ENCODE data around the gene TIMM13. TPM values are rescaled to one million over a fixed set of nuclear protein-coding genes. Genes with fewer than 3 reads are reported as not detected.
"Not testable (repeated sequence)": the region's sequence is repeated elsewhere in the genome, so short reads cannot be mapped to it uniquely, and the experiment has no call there.

TIMM13 gene
- total RNA-seq, 2 experiments from 2014 or later, result 46.5 to 48.5 TPM

DNA sequence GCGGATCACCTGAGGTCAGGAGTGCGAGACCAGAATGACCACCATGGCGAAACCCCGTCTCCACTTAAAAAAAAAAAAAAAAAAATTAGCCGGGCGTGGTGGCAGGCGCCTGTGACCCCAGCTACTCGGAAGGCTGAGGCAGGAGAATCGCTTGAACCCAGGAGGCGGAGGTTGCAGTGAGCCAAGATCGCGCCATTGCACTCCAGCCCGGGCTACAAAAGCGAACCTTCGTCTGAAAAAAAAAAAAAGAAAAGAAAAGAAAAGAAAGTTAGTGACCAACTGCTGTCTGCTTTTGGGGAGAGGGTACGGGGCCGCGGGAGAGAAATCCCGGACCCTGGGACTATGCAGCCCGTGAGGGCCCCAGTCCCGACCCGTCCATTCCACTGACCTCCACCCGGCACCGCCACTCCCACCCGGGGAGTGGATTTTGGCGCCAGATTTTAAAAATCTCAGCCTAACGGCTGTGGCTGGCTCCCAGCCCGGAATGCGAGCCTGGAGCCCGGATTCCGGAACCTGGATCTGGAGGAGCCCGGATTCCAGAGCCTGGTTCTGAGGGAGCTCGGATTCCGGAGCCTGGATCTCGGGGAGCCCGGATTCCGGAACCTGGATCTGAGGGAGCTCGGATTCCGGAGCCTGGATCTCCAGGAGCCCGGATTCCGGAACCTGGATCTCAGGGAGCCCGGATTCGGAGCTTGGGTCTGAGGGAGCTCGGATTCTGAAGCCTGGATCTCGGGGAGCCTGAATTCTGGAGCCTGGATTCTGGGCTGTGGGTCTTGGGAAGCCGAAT is 35.4 kb upstream of the TIMM13 start:
- POLR2A ChIA-PET, result interaction anchor here (0.7 to 5.3 kb wide), 5 partner anchors 14 to 172 kb away, joined by 3 to 50 read pairs (median 4); partner anchors contain the start of gene GADD45B
- DNase-seq, result no peak
- Mint-ChIP-seq H3K27ac (peak overlapping the region; percentile 96), H3K9me3 (no peaks in the 10 kb centered on the region), H3K4me3 (peak overlapping the region; percentile 98), H3K4me1 (peaks cover 10% of the 10 kb centered on the region), H3K36me3 (peaks cover 2% of the 10 kb centered on the region), H3K27me3 (no peaks in the 10 kb centered on the region)
- no peak for ATAC-seq (ENCODE audit: low read depth)

DNA sequence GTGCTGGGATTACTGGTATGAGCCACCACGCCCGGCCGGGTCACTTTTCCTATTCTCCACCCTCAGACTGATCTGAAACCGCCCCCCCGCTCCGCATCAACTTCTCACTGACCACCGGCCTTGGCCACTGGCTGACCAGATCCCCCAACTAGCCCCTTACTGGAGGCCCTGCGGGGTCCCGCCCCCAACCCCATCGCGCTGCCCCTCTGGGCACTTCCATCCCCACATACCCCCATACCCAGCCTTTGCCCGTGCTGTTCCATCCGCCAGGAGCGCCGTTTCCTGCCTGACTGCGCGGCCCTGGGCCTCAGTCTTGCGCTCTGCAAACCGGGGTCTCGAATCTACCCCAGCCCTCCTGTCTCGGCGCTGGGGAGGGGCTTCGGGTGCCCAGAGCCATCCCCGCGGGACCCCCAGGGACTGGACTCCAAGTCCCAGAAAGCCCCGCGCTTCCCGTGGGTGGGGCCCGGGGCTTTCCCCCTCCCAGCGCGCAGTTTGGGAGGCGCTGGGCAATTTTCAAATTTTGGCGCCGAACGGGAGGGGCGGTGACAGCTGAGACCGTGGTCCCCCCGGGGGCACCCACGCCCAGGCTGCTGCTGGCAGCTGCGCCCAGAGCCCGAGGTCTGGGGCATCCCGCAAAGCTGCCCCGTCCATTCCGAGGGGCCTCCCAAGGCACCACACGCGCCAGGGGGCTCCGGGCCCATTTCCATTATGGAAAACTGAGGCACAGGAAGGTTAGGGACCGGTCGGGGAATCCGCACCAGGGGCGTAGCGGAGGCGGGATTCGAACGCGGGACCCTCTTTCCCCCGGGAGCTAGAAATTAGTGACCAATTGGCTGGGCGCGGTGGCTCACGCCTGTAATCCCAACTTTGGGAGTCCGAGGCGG is 34.6 kb upstream of the TIMM13 start:
- H3K4me1 Mint-ChIP-seq, result peaks cover 11% of the 10 kb centered on the region
- ATAC-seq (ENCODE audit: low read depth) (peak; percentile 84), DNase-seq (peak; percentile 82)
- H3K9me3 Mint-ChIP-seq, result no peaks in the 10 kb centered on the region
- H3K27me3 Mint-ChIP-seq, result no peaks in the 10 kb centered on the region
- peak overlapping the region; percentile 96 for H3K27ac Mint-ChIP-seq
- H3K36me3 Mint-ChIP-seq, result peaks cover 2% of the 10 kb centered on the region
- POLR2A ChIA-PET, result interaction anchor here (0.7 to 5.3 kb wide), 7 partner anchors 14 to 312 kb away, joined by 3 to 50 read pairs (median 3); partner anchors contain the start of gene GADD45B
- H3K4me3 Mint-ChIP-seq, result peak overlapping the region; percentile 98

DNA sequence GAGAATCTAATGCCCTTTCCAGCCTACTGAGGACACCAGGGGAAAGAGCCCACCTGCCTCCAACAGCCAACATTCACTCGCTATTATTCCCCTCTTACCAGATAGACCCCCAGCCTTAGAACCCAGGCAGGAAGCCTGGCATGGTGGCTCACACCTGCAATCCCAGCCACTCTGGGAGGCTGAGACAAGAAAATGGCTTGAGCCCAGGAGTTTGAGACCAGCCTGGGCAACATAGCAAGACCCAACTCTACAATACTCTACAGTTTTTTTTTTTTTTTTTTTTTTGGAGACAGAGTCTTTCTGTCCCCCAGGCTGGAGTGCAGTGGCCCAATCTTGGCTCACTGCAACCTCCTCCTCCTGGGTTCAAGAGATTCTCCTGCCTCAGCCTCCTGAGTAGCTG is 32.9 kb upstream of the TIMM13 start:
- ATAC-seq (ENCODE audit: low read depth) (no peak), DNase-seq (no peak)
- Mint-ChIP-seq H3K27ac (no peak overlapping the region), H3K27me3 (no peaks in the 10 kb centered on the region), H3K4me1 (peaks cover 12% of the 10 kb centered on the region), H3K9me3 (no peaks in the 10 kb centered on the region), H3K36me3 (peaks cover 2% of the 10 kb centered on the region), H3K4me3 (no peak overlapping the region)
- POLR2A ChIA-PET, result interaction anchor here (1.1 to 5.3 kb wide), 2 partner anchors 17 to 297 kb away, joined by 4 to 50 read pairs; partner anchors contain the start of genes DOT1L and GADD45B

DNA sequence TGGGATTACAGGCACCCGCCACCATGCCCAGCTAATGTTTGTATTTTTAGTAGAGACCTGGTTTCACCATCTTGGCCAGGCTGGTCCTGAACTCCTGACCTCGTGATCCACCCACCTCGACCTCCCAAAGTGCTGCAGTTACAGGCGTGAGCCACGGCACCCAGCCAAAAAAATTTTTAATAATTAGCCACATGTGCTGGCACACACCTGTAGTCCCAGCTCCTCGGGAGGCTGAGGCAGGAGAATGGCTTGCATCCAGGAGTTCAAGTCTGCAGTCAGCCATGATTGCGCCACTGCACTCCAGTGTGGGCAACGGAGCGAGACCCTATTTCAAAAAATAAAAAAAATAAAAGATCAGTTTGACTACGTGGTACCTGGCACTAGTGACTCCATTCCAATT is 31.4 kb upstream of the TIMM13 start:
- not testable (repeated sequence) for DNase-seq; H3K27ac Mint-ChIP-seq; H3K4me3 Mint-ChIP-seq; H3K36me3 Mint-ChIP-seq; H3K9me3 Mint-ChIP-seq; ATAC-seq (ENCODE audit: low read depth); H3K27me3 Mint-ChIP-seq
- POLR2A ChIA-PET, result interaction anchor here (0.7 kb wide), 1 partner anchor 97 kb away, joined by 4 read pairs; no protein-coding TSS in a partner anchor
- peaks cover 15% of the 10 kb centered on the region for H3K4me1 Mint-ChIP-seq

DNA sequence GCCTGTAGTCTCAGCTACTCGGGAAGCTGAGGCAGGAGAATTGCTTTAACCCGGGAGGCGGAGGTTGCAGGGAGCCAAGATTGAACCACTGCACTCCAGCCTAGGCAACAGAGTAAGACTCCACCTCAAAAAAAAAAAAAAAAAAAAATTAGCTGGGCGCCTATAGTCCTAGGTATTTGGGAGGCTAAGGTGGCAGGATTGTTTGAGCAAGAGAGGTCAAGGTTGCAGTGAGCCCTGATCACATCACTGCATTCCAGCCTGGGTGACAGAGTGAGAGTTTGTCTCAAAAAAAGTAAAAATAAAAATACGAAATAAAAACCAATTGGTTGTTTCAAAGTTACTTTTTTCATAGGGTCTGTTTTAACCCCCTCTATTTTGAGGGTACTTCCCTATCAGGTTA is 30.7 kb upstream of the TIMM13 start:
- ATAC-seq (ENCODE audit: low read depth), result no peak
- POLR2A ChIA-PET, result interaction anchor here (0.6 to 3.1 kb wide), 3 partner anchors 19 to 186 kb away, joined by 3 to 31 read pairs (median 4); partner anchors contain the start of gene GADD45B
- Mint-ChIP-seq H3K4me3 (no peak overlapping the region), H3K27ac (no peak overlapping the region), H3K9me3 (no peaks in the 10 kb centered on the region), H3K4me1 (peaks cover 13% of the 10 kb centered on the region), H3K36me3 (peaks cover 2% of the 10 kb centered on the region), H3K27me3 (no peaks in the 10 kb centered on the region)
- DNase-seq, result no peak

DNA sequence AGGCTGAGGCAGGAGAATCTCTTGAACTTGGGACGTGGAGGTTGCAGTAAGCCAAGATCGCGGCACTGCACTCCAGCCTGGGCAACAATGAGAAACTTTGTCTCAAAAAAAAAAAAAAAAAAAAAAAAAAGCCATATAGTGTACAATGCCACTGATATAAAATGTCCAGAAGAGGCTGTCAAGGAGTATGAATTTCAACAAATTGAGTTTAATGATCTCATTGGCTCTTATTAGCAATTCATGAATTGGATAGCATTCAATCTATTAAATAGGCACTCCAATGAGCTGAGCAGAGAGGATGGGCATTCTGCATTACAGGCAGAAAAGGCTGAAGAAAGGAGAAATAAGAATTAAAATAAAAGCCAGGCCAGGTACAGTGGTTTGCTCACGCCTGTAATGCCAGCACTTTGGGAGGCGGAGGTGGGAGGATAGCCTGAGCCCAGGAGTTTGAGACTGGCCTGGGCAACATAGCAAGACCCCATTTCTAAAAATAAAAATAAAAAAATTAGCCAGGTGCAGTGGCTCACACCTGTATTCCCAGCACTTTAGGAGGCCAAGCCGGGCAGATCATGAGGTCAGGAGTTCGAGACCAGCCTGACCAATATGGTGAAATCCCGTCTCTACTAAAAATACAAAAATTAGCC is 30.1 kb upstream of the TIMM13 start:
- peak overlapping the region; percentile 57 for H3K27ac Mint-ChIP-seq
- DNase-seq (no peak), ATAC-seq (ENCODE audit: low read depth) (no peak)
- no peaks in the 10 kb centered on the region for H3K27me3 Mint-ChIP-seq
- POLR2A ChIA-PET, result interaction anchor here (0.9 to 3.1 kb wide), 8 partner anchors 12 to 286 kb away, joined by 3 to 31 read pairs (median 6); partner anchors contain the start of genes GADD45B and LSM7
- peaks cover 2% of the 10 kb centered on the region for H3K36me3 Mint-ChIP-seq
- H3K4me1 Mint-ChIP-seq, result peaks cover 13% of the 10 kb centered on the region
- peak overlapping the region; percentile 67 for H3K4me3 Mint-ChIP-seq
- H3K9me3 Mint-ChIP-seq, result no peaks in the 10 kb centered on the region

DNA sequence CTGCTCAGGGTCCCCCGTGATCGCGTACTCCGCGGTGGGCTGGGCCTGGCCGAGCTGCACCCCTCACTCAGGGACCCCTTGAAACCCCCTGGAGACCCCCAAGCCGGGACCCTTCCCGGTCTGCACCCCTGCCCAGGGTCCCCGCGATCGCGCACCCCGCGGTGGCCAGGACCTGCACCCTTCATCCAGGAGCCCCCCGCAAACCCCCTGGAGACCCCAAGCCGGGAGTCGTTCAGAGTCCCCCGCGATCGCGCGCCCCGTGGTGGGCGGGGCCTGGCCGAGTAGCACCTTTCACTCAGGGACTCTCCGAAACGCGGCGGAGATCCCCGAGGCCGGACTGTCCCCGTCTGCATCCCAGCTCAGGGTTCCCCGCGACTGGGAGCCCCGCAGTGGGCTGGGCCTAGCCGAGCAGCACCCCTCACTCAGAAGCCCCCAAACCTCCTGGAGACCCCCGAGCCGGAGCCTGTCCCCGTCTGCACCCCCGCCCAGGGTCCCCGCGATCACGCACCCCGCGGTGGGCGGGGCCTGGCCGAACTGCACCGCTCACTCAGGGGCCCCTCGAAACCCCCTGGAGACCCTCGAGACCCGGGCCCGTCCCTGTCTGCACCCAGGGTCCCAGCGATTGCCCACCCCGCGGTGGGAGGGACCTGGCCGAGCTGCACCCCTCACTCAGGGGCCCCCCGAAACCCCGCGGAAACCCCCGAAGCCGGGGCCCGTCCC is 28.6 kb upstream of the TIMM13 start:
- no peaks in the 10 kb centered on the region for H3K27me3 Mint-ChIP-seq
- ATAC-seq (ENCODE audit: low read depth) (peak; percentile 38), DNase-seq (peak; percentile 69)
- peaks cover 8% of the 10 kb centered on the region for H3K4me1 Mint-ChIP-seq
- H3K9me3 Mint-ChIP-seq, result no peaks in the 10 kb centered on the region
- H3K27ac Mint-ChIP-seq, result peak overlapping the region; percentile 82
- H3K4me3 Mint-ChIP-seq, result peak overlapping the region; percentile 85
- POLR2A ChIA-PET, result interaction anchor here (0.6 to 3.1 kb wide), 12 partner anchors 12 to 906 kb away, joined by 3 to 31 read pairs (median 4); partner anchors contain the start of genes DOT1L, GADD45B and LSM7
- H3K36me3 Mint-ChIP-seq, result peaks cover 2% of the 10 kb centered on the region

DNA sequence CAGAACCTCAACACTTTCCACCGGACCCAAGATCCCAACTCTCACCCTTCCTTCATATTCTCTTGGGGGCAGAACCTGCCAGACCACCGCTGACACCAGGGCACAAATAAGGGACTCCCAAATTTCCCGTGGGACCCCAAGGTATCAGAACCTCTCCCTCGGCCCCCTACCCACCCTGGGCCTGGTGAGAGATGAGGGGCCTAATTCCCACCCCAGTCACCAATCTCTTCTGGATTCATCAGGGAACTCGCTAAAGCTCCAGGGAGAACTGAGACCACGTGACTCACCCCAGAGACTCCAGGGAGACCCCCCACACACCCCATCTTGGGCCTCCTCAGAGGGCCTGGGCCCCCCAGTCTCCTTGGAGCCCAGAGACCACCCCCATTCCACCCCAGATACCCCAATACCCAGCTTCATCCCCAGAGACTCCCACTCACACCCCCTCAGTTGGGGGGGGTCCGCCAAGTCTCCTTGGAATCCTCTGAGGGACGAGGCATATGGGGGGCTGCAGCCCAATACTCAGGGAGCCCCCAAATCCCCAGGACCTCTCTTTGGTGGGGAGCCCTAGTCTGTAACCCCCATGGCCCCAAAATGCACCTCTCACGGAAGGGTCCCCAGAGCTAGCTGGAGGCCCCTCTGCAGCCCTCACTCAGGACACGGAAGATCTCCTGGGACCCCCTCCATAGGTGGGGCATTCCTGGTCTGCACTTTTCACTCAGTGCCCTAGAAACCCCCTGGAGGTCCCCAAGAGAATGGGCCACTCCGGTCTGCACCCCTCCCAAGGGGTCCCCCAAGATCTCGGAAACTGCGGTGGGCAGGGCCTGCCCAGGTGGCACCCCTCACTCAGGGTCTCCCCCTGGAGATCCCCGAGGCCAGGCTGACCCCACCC is 27.8 kb upstream of the TIMM13 start:
- POLR2A ChIA-PET, result interaction anchor here (1.1 to 3.1 kb wide), 2 partner anchors 11 to 22 kb away, joined by 4 to 31 read pairs; partner anchors contain the start of gene GADD45B
- Mint-ChIP-seq H3K27ac (peak overlapping the region; percentile 82), H3K4me1 (peaks cover 8% of the 10 kb centered on the region), H3K9me3 (no peaks in the 10 kb centered on the region), H3K27me3 (no peaks in the 10 kb centered on the region), H3K4me3 (peak overlapping the region; percentile 85), H3K36me3 (peaks cover 2% of the 10 kb centered on the region)
- DNase-seq (no peak), ATAC-seq (ENCODE audit: low read depth) (no peak)

DNA sequence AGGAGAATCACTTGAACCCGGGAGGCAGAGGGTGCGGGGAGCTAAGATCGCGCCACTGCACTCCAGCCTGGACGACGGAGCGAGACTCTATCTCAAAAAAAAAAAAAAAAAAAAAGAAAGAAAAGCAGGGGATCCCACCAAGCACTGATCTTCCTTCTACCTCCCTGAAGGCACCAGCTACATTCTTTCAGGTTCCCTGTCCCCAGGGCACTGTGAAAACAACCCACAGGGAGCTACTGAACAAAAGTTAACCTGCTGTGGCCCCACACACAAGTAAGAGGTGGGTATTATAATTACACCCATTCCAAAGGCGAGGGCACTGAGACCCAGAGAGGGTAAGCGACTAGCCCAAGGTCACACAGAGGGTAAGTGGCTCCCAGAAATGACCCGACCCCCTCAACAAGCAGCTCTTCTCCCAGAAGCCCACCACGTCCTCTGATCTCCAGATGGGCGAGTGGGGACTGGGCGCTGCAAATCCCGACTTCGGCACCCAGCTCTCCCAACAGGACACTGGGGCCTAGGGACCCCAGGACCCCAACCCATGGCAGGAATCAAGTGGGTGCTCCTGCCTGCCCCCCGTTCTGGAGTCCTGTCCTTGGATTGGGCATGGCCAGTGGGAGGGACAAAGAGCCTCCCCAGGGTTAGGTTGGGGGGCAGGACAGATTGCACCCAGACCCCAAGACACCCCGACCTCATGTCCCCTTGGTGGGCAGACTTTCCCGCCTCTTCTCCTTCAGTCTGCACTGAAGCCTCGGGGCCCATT is 27.0 kb upstream of the TIMM13 start:
- H3K4me3 Mint-ChIP-seq, result peak overlapping the region; percentile 85
- H3K36me3 Mint-ChIP-seq, result peaks cover 2% of the 10 kb centered on the region
- H3K4me1 Mint-ChIP-seq, result peaks cover 10% of the 10 kb centered on the region
- no peak for DNase-seq
- H3K27me3 Mint-ChIP-seq, result no peaks in the 10 kb centered on the region
- POLR2A ChIA-PET, result no interaction called here
- H3K27ac Mint-ChIP-seq, result peak overlapping the region; percentile 11
- H3K9me3 Mint-ChIP-seq, result no peaks in the 10 kb centered on the region
- no peak for ATAC-seq (ENCODE audit: low read depth)

DNA sequence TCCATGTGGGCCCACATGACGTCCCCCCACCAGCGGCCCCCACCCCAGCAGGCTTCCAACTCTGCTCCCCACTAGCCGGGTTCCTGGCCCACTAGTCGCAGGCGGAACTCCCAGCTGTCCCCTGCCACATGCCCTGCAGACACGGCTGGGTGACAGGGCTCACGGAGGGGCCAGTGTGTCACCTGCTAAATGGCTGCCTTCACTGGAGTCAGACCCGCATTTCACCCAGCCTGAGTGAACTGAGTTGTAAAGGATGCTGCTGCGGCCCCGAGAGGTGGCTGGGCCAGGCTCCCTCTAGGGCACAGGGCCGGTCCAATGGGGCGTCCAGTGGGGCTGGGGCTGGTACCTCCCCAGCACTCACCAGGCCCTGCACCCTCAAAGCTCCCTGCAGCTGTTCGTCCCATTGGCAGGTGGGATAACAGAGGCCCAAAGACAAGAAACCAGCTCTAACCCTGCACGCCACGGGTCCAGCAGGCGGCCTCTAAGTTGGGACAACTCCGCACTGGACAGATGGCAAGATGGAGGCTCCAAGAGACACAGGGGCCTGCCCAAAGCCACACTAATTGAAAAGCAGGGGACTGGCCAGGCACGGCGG is 26.1 kb upstream of the TIMM13 start:
- no peaks in the 10 kb centered on the region for H3K27me3 Mint-ChIP-seq
- H3K36me3 Mint-ChIP-seq, result peaks cover 2% of the 10 kb centered on the region
- no peak overlapping the region for H3K27ac Mint-ChIP-seq
- ATAC-seq (ENCODE audit: low read depth) (no peak), DNase-seq (no peak)
- no peak overlapping the region for H3K4me3 Mint-ChIP-seq
- POLR2A ChIA-PET, result no interaction called here
- H3K4me1 Mint-ChIP-seq, result peaks cover 12% of the 10 kb centered on the region
- no peaks in the 10 kb centered on the region for H3K9me3 Mint-ChIP-seq

DNA sequence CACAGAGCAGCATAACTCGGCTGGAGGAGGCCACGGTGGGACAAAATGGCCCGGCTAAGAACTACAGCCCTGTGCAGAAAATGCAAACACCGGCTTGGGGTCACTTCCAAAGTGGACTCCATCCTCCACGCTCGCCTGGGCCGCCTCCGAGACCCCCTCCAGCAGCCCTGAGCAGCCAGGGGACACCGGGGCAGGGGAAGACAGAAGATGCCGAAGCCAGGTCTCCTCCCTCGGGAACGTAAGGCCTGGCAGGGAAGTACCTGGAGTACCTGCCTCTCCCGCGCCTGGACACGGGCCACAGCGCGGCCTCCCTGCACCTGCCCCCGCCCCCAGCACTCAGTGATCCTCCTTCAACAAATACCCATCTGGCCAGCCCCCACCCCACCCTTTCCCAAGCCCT is 24.4 kb upstream of the TIMM13 start:
- Mint-ChIP-seq H3K27ac (no peak overlapping the region), H3K36me3 (peaks cover 5% of the 10 kb centered on the region), H3K4me1 (peaks cover 19% of the 10 kb centered on the region), H3K27me3 (no peaks in the 10 kb centered on the region), H3K9me3 (no peaks in the 10 kb centered on the region), H3K4me3 (no peak overlapping the region)
- POLR2A ChIA-PET, result no interaction called here
- no peak for DNase-seq
- no peak for ATAC-seq (ENCODE audit: low read depth)

Measured in activated naive CD8-positive, alpha-beta T cell treated with anti-CD3 and anti-CD28 coated beads, Interleukin-2, amount 10 ng/mL, durations not matched to agents 7 days and 5 days (primary cell).